ENCODE results near the gene GLP1R. TPM values are rescaled to one million over a fixed set of nuclear protein-coding genes. Genes with fewer than 3 reads are reported as not detected.

GLP1R gene
- total RNA-seq, 1 experiment from 2014 or later: not detected

GRCh38 chr6:39079197-39080125 lies 30.9 kb downstream of the GLP1R start:
- ChIA-PET CTCF (no interaction called here), POLR2A (interaction anchor here (0.5 kb wide), 1 partner anchor 47 kb away, joined by 5 read pairs; no protein-coding TSS in a partner anchor)
- no peak for DNase-seq (ENCODE audit: low read depth, low spot score)
- H3K9me3 ChIP-seq (ENCODE audit: control insufficient read depth, insufficient read depth, low read depth, low read length): no peaks in the 10 kb centered on the region
- H3K4me1 ChIP-seq (ENCODE audit: control insufficient read depth, insufficient read depth, low read length): no peaks in the 10 kb centered on the region
- in situ Hi-C loops (cut with HindIII; ENCODE audit: low pct_unique_long_range_greater_than_20kb, low sequenced_read_pairs): no loop called here
- intact Hi-C loops (cut with micrococcal nuclease; ENCODE audit: unreplicated experiment): no loop called here
- no peaks in the 10 kb centered on the region; the same call in 1 of the 2 replicates for H3K27me3 ChIP-seq (ENCODE audit: control insufficient read depth, insufficient read depth, low read length)
- H3K36me3 ChIP-seq (ENCODE audit: control insufficient read depth, insufficient read depth, low read length): no peaks in the 10 kb centered on the region
- no peak for ATAC-seq
- no peak overlapping the region for H3K27ac ChIP-seq (ENCODE audit: low read length)
- no peak overlapping the region for H3K4me3 ChIP-seq (ENCODE audit: low read depth in 2 of 2, low read length in 2 of 2)
- no peak for TF ChIP-seq REST (IDR thresholded peaks at IDR 0.05; ENCODE audit: insufficient read depth in 1 of 2, low read depth in 2 of 2, low read length in 1 of 2)
- TF ChIP-seq SIN3A (IDR thresholded peaks at IDR 0.05; ENCODE audit: borderline replicate concordance, insufficient read depth, low read depth, low read length): no peak
- BruUV-seq (replicated peaks): no TSS peak

GRCh38 chr6:39080246-39080875 lies 31.8 kb downstream of the GLP1R start:
- Histone ChIP-seq H3K36me3 (ENCODE audit: control insufficient read depth, insufficient read depth, low read length) (no peaks in the 10 kb centered on the region), H3K9me3 (ENCODE audit: control insufficient read depth, insufficient read depth, low read depth, low read length) (no peaks in the 10 kb centered on the region), H3K27me3 (ENCODE audit: control insufficient read depth, insufficient read depth, low read length) (no peaks in the 10 kb centered on the region; the same call in 1 of the 2 replicates), H3K4me3 (ENCODE audit: low read depth in 2 of 2, low read length in 2 of 2) (no peak overlapping the region), H3K27ac (ENCODE audit: low read length) (no peak overlapping the region), H3K4me1 (ENCODE audit: control insufficient read depth, insufficient read depth, low read length) (no peaks in the 10 kb centered on the region)
- intact Hi-C loops (cut with micrococcal nuclease; ENCODE audit: unreplicated experiment): no loop called here
- CTCF ChIA-PET: no interaction called here
- no peak for DNase-seq (ENCODE audit: low read depth, low spot score)
- in situ Hi-C loops (cut with HindIII; ENCODE audit: low pct_unique_long_range_greater_than_20kb, low sequenced_read_pairs): no loop called here
- no peak for ATAC-seq
- POLR2A ChIA-PET: no interaction called here
- no TSS peak for BruUV-seq (replicated peaks)
- TF ChIP-seq REST (IDR thresholded peaks at IDR 0.05; ENCODE audit: insufficient read depth in 1 of 2, low read depth in 2 of 2, low read length in 1 of 2) (no peak), CTCF (IDR thresholded peaks at IDR 0.05) (no peak), POLR2AphosphoS5 (IDR thresholded peaks at IDR 0.05; ENCODE audit: low read depth, low read length) (no peak), TCF7L2 (IDR thresholded peaks at IDR 0.05; ENCODE audit: low read depth, low read length) (no peak), SIN3A (IDR thresholded peaks at IDR 0.05; ENCODE audit: borderline replicate concordance, insufficient read depth, low read depth, low read length) (no peak)

Measured in Panc1 (cell line).